ENCODE results near the gene GTPBP10. TPM values are rescaled to one million over a fixed set of nuclear protein-coding genes. Genes with fewer than 3 reads are reported as not detected.

Gene GTPBP10
- total and polyA plus RNA-seq, 9 of the 15 experiments (the other 6 are each of a cell fraction or from before 2014, with no cell fraction given) = 34.6 to 89.8 (median 76.4) TPM

GRCh38 chr7:90403174-90404113 is 56.9 kb downstream of the GTPBP10 start, which contains the start of gene CLDN12 (continued):
- TF ChIP-seq MBD1 (CRISPR knock-in tag; IDR thresholded peaks at IDR 0.05) = no peak
- peak; percentile 84 for TF ChIP-seq POLR2A (conservative IDR thresholded peaks at IDR 0.05)
- TF ChIP-seq FOXP1 (CRISPR knock-in tag; IDR thresholded peaks at IDR 0.05) = no peak
- TF ChIP-seq ZNF444 (CRISPR knock-in tag; IDR thresholded peaks at IDR 0.05) = no peak
- TF ChIP-seq, protein P1, sequence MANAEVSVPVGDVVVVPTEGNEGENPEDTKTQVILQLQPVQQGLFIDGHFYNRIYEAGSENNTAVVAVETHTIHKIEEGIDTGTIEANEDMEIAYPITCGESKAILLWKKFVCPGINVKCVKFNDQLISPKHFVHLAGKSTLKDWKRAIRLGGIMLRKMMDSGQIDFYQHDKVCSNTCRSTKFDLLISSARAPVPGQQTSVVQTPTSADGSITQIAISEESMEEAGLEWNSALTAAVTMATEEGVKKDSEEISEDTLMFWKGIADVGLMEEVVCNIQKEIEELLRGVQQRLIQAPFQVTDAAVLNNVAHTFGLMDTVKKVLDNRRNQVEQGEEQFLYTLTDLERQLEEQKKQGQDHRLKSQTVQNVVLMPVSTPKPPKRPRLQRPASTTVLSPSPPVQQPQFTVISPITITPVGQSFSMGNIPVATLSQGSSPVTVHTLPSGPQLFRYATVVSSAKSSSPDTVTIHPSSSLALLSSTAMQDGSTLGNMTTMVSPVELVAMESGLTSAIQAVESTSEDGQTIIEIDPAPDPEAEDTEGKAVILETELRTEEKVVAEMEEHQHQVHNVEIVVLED (CRISPR knock-in tag; IDR thresholded peaks at IDR 0.05) = peak; percentile 51; the same call in 1 of the 2 replicates
- TF ChIP-seq SMAD4 (CRISPR knock-in tag; conservative IDR thresholded peaks at IDR 0.05) = no peak
- TF ChIP-seq SPI1 (IDR thresholded peaks at IDR 0.05; ENCODE audit: borderline replicate concordance, low read depth, low read length) = peak; percentile 39; the same call in 1 of the 2 replicates
- TF ChIP-seq ILK (tag; IDR thresholded peaks at IDR 0.05; ENCODE audit: borderline replicate concordance, low read depth) = no peak
- TF ChIP-seq ZKSCAN8 (CRISPR knock-in tag; IDR thresholded peaks at IDR 0.05) = no peak
- no peak for TF ChIP-seq CTCF (IDR thresholded peaks at IDR 0.05 in 2 of 3, conservative IDR thresholded peaks at IDR 0.05 in 1 of 3; ENCODE audit: insufficient read depth in 2 of 3, low read depth in 1 of 3, low read length in 3 of 3)
- TF ChIP-seq ZBTB43 (CRISPR knock-in tag; IDR thresholded peaks at IDR 0.05) = no peak
- peak; percentile 70 for TF ChIP-seq L3MBTL2 (IDR thresholded peaks at IDR 0.05)
- TF ChIP-seq, protein P2, sequence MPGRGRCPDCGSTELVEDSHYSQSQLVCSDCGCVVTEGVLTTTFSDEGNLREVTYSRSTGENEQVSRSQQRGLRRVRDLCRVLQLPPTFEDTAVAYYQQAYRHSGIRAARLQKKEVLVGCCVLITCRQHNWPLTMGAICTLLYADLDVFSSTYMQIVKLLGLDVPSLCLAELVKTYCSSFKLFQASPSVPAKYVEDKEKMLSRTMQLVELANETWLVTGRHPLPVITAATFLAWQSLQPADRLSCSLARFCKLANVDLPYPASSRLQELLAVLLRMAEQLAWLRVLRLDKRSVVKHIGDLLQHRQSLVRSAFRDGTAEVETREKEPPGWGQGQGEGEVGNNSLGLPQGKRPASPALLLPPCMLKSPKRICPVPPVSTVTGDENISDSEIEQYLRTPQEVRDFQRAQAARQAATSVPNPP (IDR thresholded peaks at IDR 0.05; ENCODE audit: borderline replicate concordance, insufficient read depth, insufficient read length) = no peak
- peak; percentile 75; the same call in 1 of the 2 replicates for TF ChIP-seq ZKSCAN1 (IDR thresholded peaks at IDR 0.05; ENCODE audit: low read depth, low read length)
- no peak for TF ChIP-seq ZNF507 (tag; conservative IDR thresholded peaks at IDR 0.05)
- no peak for TF ChIP-seq RFX7 (CRISPR knock-in tag; IDR thresholded peaks at IDR 0.05)
- no peak; the same call in none of the 2 replicates for TF ChIP-seq NBN (IDR thresholded peaks at IDR 0.05; ENCODE audit: low read depth)
